ENCODE data around the gene SLC5A2. TPM values are rescaled to one million over a fixed set of nuclear protein-coding genes. Genes with fewer than 3 reads are reported as not detected.
A peak's percentile ranks its signal among the peaks of the same experiment; 100 is the strongest.

SLC5A2 gene
- total and polyA plus RNA-seq, 2 of the 13 experiments (the other 11 are each of a cell fraction or from before 2014, with no cell fraction given), result 0.24 to 0.97 TPM

GRCh38 chr16:31477220-31478216 is 5.4 kb upstream of the SLC5A2 start (continued):
- TF ChIP-seq ZNF790 (CRISPR knock-in tag; IDR thresholded peaks at IDR 0.05; ENCODE audit: borderline replicate concordance) (no peak), FOXA3 (CRISPR knock-in tag; IDR thresholded peaks at IDR 0.05) (peak; percentile 52), ZBTB3 (CRISPR knock-in tag; IDR thresholded peaks at IDR 0.05; ENCODE audit: borderline replicate concordance, low read depth) (0 out of 2 replicates have a peak, but pooled peaks have one; percentile 61), FOXP4 (CRISPR knock-in tag; IDR thresholded peaks at IDR 0.05) (peak; percentile 73), THAP9 (CRISPR knock-in tag; IDR thresholded peaks at IDR 0.05; ENCODE audit: borderline replicate concordance) (peak; percentile 71), MLXIP (CRISPR knock-in tag; IDR thresholded peaks at IDR 0.05; ENCODE audit: borderline replicate concordance) (peak; percentile 44; the same call in 1 of the 2 replicates), ZNF24 (IDR thresholded peaks at IDR 0.05) (no peak), SP1 (IDR thresholded peaks at IDR 0.05) (no peak), SP1 (CRISPR knock-in tag; IDR thresholded peaks at IDR 0.05) (peak; percentile 52), ZNF30 (CRISPR knock-in tag; IDR thresholded peaks at IDR 0.05) (no peak), FOXO4 (CRISPR knock-in tag; conservative IDR thresholded peaks at IDR 0.05) (no peak), ZNF276 (CRISPR knock-in tag; IDR thresholded peaks at IDR 0.05; ENCODE audit: low read depth) (peak; percentile 22; the same call in 1 of the 2 replicates), MAZ (IDR thresholded peaks at IDR 0.05; ENCODE audit: borderline replicate concordance, low read depth, low read length) (0 out of 2 replicates have a peak, but pooled peaks have one; percentile 71), MAZ (CRISPR knock-in tag; IDR thresholded peaks at IDR 0.05; ENCODE audit: low read depth) (no peak; the same call in 1 of the 2 replicates)
